NOMO-1 treated with dmso at 0.1 percent for 144 hours (cell line): ENCODE results near the gene SLC31A2.
"Not testable (repeated sequence)": the region's sequence is repeated elsewhere in the genome, so short reads cannot be mapped to it uniquely, and the experiment has no call there.

Source experiments
- DNase-seq: peaks from one replicate; lab custom pipeline; 2025; ENCODE audit not compliant: unreplicated experiment; lab: John Stamatoyannopoulos, UW

Gene SLC31A2

GRCh38 chr9:113150670-113151611 lies at the start of gene SLC31A2:
TSS of gene SLC31A2 (plus strand) at chr9:113151007. CDS start at chr9:113151075, 68 bp downstream.
- DNase-seq, result peak; percentile 73

- DNase-seq, result not testable (repeated sequence)
Measured at GRCh38 chr9:113105345-113105744, 45.5 kb upstream of the SLC31A2 start.

- DNase-seq, result not testable (repeated sequence)
Measured at GRCh38 chr9:113111065-113111951, 39.5 kb upstream of the SLC31A2 start.

GRCh38 chr9:113112706-113113510 lies 37.9 kb upstream of the SLC31A2 start:
- DNase-seq, result not testable (repeated sequence)

- DNase-seq, result not testable (repeated sequence)
Measured at GRCh38 chr9:113118829-113119228, 32.0 kb upstream of the SLC31A2 start.

GRCh38 chr9:113125386-113126035 lies 25.3 kb upstream of the SLC31A2 start:
- no peak for DNase-seq

GRCh38 chr9:113129466-113129865 lies 21.3 kb upstream of the SLC31A2 start:
- DNase-seq, result no peak

- DNase-seq, result no peak
Measured at GRCh38 chr9:113129884-113130283, 20.9 kb upstream of the SLC31A2 start.

GRCh38 chr9:113131689-113132151 lies 19.1 kb upstream of the SLC31A2 start:
- no peak for DNase-seq

GRCh38 chr9:113137196-113138168 lies 13.3 kb upstream of the SLC31A2 start:
- DNase-seq, result no peak

GRCh38 chr9:113138760-113139159 lies 12.0 kb upstream of the SLC31A2 start:
- no peak for DNase-seq

GRCh38 chr9:113139225-113139829 lies 11.5 kb upstream of the SLC31A2 start:
- DNase-seq, result no peak

- DNase-seq, result no peak
Measured at GRCh38 chr9:113139953-113140352, 10.9 kb upstream of the SLC31A2 start.

GRCh38 chr9:113140896-113141295 lies 9.9 kb upstream of the SLC31A2 start:
- DNase-seq, result not testable (repeated sequence)

GRCh38 chr9:113143432-113144227 lies 7.2 kb upstream of the SLC31A2 start:
- no peak for DNase-seq

- no peak for DNase-seq
Measured at GRCh38 chr9:113148372-113148705, 2.5 kb upstream of the SLC31A2 start.

- no peak for DNase-seq
Measured at GRCh38 chr9:113148781-113149510, 1.9 kb upstream of the SLC31A2 start.
